ENCODE measurements around the gene GALNT17. TPM values are rescaled to one million over a fixed set of nuclear protein-coding genes. Genes with fewer than 3 reads are reported as not detected.
A peak's percentile ranks its signal among the peaks of the same experiment; 100 is the strongest.

Gene GALNT17
- total and polyA plus RNA-seq, 12 donors: 15.1 to 87.0 (median 55.4) TPM

DNA sequence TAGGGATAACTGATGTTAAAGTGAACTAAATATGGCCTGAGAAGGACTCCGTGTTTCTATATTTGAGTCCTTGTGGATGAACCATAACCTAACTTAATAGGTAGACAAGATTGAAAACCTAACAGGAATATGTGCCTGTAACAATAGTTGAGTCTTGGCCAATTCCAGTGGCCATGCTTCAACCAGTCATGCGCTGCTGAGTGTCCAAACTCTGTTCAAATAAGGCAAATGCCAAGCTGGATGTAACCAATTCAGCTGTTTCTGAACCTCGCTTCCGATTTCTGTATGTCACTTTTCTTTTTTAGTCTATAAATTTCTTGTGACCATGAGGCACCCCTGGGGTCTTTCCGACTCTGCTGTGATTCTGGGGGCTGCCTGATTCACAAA is 608.2 kb downstream of the GALNT17 start:
- 88 to 92% methylated on average over 5 of the region's 5 CpGs for WGBS, 2 donors
- Histone ChIP-seq H3K36me3 (no peaks in the 10 kb centered on the region), H3K9me3 (peaks cover 0 to 6% (median 0%) of the 10 kb centered on the region in 11 donors), H3K27ac (no peak overlapping the region), H3K4me1 (no peaks in the 10 kb centered on the region), H3K4me3 (no peak overlapping the region), H3K27me3 (peaks cover 0 to under 1% (median 0%) of the 10 kb centered on the region in 7 donors)
- ATAC-seq: no peak
- TF ChIP-seq CTCF (IDR thresholded peaks at IDR 0.05): no peak
- intact Hi-C loops (cut with DNase I): no loop called here
- no peak for DNase-seq

GRCh38 chr7:71746006-71746405 is 614.1 kb downstream of the GALNT17 start:
- peaks cover 0 to 16% (median 0%) of the 10 kb centered on the region in 11 donors for H3K9me3 ChIP-seq
- H3K27me3 ChIP-seq: peaks cover 0 to 12% (median 4%) of the 10 kb centered on the region in 7 donors
- no peak for TF ChIP-seq CTCF (IDR thresholded peaks at IDR 0.05)
- no peak overlapping the region for H3K27ac ChIP-seq
- 76 to 80% methylated on average over 5 of the region's 5 CpGs for WGBS, 2 donors
- ATAC-seq: no peak
- no peaks in the 10 kb centered on the region for H3K36me3 ChIP-seq
- DNase-seq: no peak
- H3K4me3 ChIP-seq: no peak overlapping the region
- intact Hi-C loops (cut with DNase I): no loop called here
- H3K4me1 ChIP-seq: no peaks in the 10 kb centered on the region

- 93 to 96% methylated on average over 6 of the region's 6 CpGs for WGBS, 2 donors
- H3K4me3 ChIP-seq: no peak overlapping the region
- intact Hi-C loops (cut with DNase I): loop anchor here in 6 of 10 donors (5.0 to 10.0 kb wide), 4 partner anchors 742 to 885 kb away; no protein-coding TSS in a partner anchor
- ATAC-seq (no peak), DNase-seq (no peak)
- peaks cover 0 to 6% (median 0%) of the 10 kb centered on the region in 9 donors for H3K4me1 ChIP-seq
- TF ChIP-seq CTCF (IDR thresholded peaks at IDR 0.05): no peak
- peaks cover 0 to 43% (median 32%) of the 10 kb centered on the region in 7 donors for H3K27me3 ChIP-seq
- H3K36me3 ChIP-seq: no peaks in the 10 kb centered on the region
- H3K27ac ChIP-seq: no peak overlapping the region
- H3K9me3 ChIP-seq: peaks cover 0 to 14% (median 0%) of the 10 kb centered on the region in 11 donors
Measured at GRCh38 chr7:71750290-71750689, 618.3 kb downstream of the GALNT17 start.

GRCh38 chr7:71752171-71752935 is 620.4 kb downstream of the GALNT17 start:
- peak; percentile 67 to 88 (median 72) for ATAC-seq
- WGBS, 2 donors: 14 to 15% methylated on average over 43 of the region's 43 CpGs
- intact Hi-C loops (cut with DNase I): loop anchor here in 6 of 10 donors (5.0 to 10.0 kb wide), 4 partner anchors 740 to 882 kb away; no protein-coding TSS in a partner anchor
- Histone ChIP-seq H3K36me3 (no peaks in the 10 kb centered on the region), H3K27ac (no peak overlapping the region), H3K9me3 (peaks cover 0 to 19% (median 0%) of the 10 kb centered on the region in 11 donors), H3K4me1 (peaks cover 0 to 6% (median 0%) of the 10 kb centered on the region in 9 donors), H3K4me3 (no peak overlapping the region), H3K27me3 (peaks cover 0 to 45% (median 32%) of the 10 kb centered on the region in 7 donors)
- peak; percentile 28 to 73 (median 63) for TF ChIP-seq CTCF (IDR thresholded peaks at IDR 0.05)
- peak; percentile 19 to 59 for DNase-seq
